GM03348 (cell line): ENCODE measurements around the gene GGT6.

Experiments used
- DNase-seq: peaks from one replicate; pipeline ENCODE4 v3.0.0; 2012; ENCODE audit warnings: low spot score

GGT6 gene

GRCh38 chr17:4537451-4538235 lies 22.7 kb downstream of the GGT6 start:
- DNase-seq, result no peak

GRCh38 chr17:4536742-4537411 lies 23.5 kb downstream of the GGT6 start:
- peak; percentile 58 for DNase-seq

DNA sequence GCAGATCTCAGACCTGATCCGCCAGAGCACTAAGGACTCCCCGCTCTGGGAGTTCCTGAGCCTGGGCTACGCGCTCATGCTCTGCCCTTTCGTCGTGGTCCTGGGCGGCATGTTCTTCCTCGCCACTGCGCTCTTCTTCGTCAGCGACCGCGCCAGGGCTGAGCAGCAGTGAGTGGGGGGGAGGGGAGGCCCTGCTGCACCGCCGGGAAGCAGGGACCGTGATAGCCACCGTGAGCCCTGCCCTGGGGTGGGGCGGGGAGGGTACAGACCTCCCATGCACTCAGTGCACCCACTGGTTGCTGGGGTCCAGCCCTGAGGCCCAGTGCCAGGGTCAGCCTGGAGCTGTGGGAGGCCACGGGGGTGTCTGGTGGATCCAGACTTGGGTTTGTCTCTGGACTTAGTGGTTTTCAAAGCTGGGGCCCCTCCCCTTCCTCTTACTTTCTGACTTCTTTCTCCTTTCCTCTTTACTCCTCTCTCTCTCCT lies 24.1 kb downstream of the GGT6 start:
- DNase-seq, result peak; percentile 48

DNA sequence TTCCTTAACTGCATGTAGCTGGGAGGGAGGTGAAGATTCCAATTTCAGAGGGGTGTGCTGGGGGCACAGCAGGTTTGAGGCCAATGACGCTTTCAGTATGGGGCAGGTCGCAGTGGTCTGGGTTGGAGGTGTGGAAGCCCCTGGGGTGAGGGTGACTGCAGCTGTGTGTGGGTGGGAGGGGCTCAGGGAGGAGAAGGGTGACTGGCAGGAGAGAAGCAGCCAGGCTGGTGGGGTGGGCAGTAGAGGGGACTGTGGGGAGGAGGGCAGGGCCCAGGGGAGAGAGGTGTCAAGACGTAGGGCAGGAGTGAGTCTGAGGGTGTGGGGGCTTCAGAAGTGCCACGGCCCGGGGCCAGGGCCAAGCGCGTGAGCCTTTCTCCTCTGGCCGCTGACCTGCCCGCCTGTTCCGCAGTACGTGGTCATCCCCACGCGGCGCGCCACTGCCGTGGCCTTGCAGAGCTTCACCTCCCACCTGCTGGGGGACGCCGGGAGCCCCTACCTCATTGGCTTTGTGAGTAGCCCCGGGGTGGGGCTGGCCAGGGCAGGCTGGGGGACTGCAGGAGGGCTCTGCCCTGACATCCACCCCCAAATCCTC lies 24.6 kb downstream of the GGT6 start:
- DNase-seq, result no peak

DNA sequence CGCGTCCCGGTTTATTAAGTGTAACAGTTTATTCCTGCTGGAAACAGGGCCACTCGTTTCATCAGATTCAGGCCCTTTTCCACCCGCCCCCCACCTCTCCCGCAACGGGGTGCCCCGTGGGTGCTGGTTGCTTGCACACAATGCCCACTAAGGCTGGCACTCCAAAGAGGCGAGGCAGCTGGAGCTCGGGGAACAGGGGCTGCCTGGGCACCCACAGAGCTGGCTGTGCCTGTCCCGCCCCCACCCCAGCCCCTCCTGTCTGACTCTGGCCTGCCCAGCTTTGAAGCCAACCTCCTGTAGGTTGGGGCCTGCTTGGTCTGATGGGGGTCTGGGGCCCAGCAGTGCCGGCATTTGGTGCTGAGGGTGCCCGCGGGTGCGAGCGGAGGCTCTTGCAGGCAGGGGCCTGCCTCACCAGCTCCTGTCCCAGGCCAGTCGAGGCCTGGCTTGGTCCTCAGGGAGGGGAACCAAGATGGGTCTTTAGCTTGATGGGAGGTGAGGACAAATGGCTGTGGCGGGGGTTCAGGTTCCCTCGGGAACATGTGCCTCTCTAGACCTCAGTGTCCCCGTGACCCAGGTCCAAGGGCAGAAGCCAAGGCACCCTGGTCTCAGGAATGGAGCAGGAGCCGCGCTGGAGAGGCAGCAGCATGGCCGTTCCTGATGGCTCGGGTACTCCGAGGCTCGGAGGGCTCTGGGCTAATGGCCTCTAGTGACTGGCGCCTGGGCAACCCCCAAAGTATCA lies 25.3 kb downstream of the GGT6 start:
- no peak for DNase-seq

GRCh38 chr17:4534515-4534914 lies 25.9 kb downstream of the GGT6 start:
- no peak for DNase-seq

DNA sequence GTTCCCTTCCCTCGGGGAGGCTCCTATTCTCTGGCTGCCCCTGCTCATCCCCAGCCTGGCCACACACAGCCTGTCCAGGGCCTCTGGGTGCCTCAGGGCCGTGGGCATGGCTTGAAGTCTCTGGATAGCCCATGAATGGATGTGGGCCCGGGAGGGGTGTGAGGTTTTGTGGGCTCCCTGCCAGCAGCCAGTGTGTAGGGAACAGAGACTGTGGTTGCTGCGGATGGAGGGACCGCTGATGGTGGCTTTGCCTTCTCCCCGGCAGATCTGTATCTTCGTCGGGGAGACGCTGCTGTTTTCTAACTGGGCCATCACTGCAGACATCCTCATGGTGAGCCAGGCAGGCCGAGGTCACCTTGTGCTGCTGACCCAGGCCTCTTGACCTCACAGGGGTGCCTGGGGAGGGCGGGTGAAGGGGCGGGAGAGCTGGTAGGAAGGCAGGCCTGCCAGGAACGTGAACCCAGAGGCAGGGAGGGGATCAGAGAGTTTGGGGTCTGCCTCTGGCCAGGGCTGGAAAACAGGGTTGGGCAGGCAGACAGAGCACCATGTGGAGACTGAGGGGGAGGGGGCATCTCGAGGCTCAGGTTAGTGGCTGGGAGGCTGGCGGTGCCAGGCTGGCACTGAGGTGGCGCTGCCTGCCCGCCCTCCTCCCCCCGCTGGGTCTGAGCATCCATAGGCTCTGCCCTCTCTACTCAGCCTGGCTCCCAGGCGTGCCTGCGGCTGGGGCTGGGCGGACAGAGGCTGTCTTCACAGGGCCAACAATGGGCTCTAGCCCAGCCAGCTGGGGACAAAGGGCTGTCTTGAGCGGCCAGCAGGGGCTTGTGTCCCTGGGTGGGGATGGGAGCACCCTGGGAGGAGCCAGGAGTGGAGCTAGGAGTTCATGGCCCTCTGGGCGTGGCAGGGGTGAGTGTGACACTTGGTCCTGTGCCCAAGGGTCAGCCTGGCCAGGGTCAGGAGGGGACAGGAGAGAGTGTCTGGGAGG lies 26.6 kb downstream of the GGT6 start:
- DNase-seq, result no peak

GRCh38 chr17:4532860-4533522 lies 27.4 kb downstream of the GGT6 start:
- no peak for DNase-seq

DNA sequence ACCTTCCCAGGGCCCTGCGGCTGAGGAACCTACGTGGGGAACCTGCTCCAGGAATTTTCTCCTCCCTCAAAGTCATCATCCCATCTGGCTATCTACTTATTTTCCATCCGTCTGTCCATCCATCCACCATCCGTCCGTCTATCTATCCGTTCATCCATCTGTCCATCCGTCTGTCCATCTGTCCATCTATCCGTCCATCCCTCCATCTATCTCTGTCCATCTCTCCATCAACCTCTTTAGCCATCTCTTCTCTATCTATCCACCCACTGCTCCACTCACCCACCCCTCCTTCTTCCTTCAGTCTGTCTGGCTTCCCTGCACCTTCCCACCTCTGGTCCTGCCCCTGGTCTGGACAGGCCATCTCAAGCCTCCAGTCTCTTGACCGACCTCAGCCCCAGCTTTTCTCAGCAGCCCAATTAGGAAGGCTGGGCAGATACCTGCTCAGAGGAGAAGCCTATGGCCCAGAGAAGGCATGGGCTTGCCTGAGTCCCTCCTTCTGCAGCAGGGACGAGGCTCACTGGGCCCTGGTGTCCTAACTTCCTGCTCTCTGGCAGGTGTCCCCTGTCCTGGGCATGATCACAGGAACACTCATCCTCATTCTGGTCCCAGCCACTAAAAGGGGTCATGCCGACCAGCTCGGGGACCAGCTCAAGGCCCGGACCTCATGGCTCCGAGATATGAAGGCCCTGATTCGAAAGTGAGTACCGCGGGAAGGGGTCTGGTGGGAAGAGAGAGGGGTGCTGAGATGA lies 28.2 kb downstream of the GGT6 start:
- DNase-seq, result no peak

DNA sequence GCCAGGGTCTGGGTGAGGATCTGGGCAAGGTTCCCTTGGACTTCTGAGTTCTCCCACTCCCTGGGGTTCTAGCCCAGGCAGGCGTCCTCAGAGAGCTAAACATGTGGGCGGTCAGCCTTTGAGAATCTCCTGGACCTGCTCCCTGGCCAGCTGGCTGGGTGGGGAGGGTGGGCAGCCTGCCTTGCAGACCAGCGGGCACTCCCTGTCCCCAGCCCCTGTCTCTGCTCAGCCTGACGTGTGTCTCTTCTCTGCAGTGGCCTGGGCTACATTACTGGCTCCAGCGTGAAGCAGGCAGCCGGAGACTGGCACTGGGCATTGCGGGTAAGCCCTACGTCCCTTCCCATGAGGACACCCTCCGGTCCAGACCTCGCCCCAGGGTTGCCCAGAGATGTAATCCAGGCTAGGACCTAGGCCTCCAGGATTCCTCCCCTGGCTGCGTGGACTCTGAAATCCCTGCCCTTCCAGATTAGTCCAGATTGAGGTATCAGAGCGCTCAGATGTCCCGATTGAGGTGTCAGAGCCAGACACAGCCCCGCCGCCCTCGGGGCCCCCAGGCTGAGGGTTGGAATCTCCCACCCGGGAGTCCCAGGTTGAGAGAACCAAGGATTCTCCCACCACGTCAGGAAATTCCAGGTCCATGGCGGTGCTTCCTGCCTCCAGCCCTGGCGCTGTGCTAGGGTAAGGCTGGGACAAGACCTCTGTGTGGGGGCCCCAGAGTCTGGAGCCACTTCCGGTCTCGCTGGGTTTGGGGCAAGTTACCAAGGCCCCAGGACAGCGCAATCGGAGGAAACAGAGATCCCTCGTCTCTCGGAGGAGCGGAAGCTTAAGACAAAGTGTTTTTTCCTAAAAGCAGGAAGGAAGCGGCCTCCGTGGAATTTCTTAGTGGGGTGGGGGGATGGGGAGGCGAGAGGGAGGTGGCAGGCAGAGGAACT lies 29.3 kb downstream of the GGT6 start:
- no peak for DNase-seq

- no peak for DNase-seq
These were observed 30.7 kb downstream of the GGT6 start for GRCh38 chr17:4529533-4530152.

- DNase-seq, result no peak
These were observed 32.7 kb downstream of the GGT6 start for GRCh38 chr17:4527566-4528125.

GRCh38 chr17:4527134-4527533 lies 33.2 kb downstream of the GGT6 start:
- DNase-seq, result no peak

- DNase-seq, result no peak
These were observed 34.5 kb downstream of the GGT6 start for GRCh38 chr17:4525691-4526397.

DNA sequence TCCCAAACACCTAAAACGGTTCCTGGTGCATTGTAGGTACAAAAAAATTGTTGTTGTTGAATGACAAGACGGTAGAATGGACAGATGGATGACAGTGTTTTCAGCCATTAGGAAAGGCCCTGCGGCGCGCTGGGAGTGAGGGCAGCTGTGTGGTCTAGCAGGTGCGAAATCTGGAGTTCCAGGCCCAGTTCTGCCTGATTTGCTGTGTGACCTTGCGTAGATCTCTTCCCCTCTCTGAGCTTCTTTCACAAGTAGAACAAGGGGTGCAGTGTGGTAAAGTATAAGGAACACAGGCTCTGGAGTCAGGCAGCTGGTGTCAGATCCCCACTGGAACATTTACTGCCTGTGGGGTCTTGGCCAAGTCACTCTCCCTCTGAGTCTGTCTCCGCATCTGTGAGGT lies 36.4 kb downstream of the GGT6 start:
- DNase-seq, result no peak

- DNase-seq, result no peak
These were observed 37.7 kb downstream of the GGT6 start for GRCh38 chr17:4522661-4523060.

GRCh38 chr17:4520894-4521600 lies 39.3 kb downstream of the GGT6 start:
- DNase-seq, result peak; percentile 48
